Stimulated activated CD8-positive, alpha-beta memory T cell treated with anti-CD3 and anti-CD28 coated beads, Interleukin-7, amount 100 ng/mL, for 1 hour (primary cell): ENCODE results near the gene OR9A4.
"Not testable (repeated sequence)": the region's sequence is repeated elsewhere in the genome, so short reads cannot be mapped to it uniquely, and the experiment has no call there.

ENCODE experiments used
- DNase-seq, 2 donors: peaks; one replicate each; pipeline ENCODE4 v3.0.0-alpha.2; 2020; ENCODE audit warnings: low read depth in 2 of 2

Gene OR9A4, protein sequence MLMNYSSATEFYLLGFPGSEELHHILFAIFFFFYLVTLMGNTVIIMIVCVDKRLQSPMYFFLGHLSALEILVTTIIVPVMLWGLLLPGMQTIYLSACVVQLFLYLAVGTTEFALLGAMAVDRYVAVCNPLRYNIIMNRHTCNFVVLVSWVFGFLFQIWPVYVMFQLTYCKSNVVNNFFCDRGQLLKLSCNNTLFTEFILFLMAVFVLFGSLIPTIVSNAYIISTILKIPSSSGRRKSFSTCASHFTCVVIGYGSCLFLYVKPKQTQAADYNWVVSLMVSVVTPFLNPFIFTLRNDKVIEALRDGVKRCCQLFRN

DNA sequence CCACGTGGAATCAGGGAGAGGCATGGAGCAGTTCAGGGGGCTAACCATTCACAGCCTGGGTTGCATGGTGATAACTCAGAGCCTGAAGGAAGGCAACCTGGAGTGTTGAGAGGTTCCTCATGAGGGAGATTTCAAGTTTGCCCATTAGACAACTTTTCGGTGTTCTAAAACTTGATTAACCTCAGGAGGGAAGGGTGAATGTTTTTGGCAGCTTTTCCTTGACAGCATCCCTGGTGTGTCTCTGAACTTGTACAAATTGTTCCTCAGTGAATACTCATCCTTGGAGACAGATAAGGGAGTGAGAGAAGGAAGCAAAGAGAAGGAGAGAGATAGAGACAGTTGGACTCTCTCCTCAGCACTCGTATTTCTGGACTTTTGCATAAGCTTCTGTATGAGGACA lies at the start of gene OR9A4:
TSS of gene OR9A4 (plus strand) at position 301 of the 400 bp plus-strand sequence. CDS start 2,477 bp downstream, outside the sequence.
- DNase-seq = no peak

DNA sequence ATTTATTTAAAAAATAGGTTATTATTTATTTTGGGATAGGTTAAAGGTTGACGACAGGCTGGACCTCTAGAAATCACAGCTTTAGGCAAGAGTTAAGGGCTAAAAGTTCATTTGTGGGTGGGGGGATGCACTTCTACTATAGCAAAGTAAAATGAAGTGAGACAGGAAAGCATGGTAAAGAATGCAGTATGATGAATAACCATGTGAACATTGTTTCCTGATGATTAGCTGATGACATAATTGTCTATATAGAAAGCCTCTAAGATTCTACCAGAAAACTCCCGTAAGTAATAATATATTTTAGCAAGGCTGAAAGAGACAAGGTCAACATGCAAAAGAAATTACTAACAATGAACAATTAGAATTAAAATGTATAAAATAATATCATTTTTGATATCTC lies 49.2 kb upstream of the OR9A4 start:
- no peak for DNase-seq

DNA sequence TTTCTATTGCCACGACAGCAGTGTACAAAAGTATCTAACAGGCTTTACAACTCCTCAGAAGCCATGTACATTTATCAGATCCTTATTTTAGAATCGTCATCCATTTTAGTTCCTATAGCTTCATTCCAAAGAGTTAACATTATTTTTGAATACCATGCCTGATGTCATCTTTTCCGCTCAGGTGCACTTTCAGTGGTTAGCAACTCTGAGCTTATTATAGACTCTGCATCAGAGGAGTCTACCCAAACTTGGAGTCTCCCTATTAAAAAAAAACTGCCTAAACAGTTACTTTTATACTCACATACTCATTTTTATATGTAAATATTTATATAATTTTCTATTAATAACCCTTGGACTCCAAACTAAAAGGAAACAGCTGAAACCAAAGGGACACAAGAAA lies 43.3 kb upstream of the OR9A4 start:
- DNase-seq = no peak

DNA sequence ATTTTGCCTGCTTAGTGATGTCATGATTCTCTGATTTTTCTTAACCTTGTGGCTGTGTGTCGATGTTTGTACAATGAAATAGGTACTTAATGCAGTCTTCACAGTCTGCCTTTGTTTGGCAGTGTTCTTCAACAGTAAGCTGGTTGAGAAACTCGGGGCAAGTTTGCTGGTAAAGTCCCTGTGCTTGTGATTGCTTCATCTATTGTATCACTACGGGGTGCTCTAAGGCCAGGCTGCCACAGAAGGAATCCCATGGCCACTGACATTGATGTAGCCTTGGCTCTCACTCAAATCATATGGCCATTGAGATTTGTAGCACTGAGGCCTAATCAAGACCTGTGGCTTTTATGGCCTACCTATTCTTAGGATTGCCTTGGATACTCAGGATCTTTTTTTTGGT lies 41.4 kb upstream of the OR9A4 start:
- no peak for DNase-seq

DNA sequence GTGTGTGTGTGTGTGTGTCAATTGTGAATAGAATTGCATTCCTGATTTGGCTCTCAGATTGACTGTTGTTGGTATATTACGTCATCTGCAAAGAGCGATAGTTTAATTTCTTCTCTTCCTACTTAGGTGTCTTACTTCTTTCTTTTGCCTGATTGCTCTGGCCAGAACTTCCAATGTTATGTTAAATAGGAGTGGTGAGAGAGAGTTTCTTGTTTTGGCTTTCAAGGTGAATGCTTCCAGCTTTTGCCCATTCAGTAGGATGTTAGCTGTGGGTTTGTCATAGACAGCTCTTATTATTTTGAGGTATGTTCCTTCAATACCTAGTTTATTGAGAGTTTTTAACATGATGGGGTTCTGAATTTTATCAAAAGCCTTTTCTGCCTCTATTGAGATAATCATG lies 40.7 kb upstream of the OR9A4 start:
- no peak for DNase-seq

DNA sequence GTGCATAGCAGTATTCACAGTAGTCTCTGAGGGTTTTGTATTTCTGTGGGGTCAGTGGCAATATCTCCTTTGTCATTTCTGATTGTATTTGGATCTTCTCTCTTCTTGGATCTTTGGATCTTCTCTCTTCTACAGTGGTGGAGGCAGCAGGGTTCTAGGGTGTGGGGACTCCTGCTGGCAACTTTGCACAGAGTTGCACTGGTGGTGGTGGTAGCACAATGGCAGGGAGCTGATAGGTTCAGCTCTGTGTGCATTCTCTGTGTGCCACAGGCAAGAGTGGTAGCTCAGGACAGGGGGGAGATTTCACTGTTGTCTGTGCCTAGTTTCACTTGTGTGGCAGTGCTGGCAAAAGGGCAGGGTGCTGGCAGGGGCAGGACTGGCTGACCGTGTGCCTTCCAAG lies 39.8 kb upstream of the OR9A4 start:
- DNase-seq = no peak

DNA sequence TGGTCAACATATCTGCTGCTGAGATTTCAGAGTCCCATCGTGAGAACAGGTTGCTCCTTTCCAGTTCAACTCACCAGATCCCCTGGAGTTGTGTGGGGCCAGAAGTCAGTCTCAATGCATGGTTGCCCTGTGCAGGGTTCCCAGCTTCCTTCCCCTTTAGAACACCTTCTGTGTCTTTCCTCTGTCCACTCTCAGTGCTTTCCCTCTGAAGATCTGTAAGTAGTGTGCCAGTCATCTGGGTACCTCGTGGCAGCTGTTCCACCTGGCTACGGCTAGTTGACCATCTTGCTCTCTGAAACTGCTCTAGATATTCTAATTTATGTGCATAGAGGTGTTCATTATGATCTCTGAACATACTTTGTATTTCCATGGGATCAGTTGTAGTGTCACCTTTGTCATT lies 38.8 kb upstream of the OR9A4 start:
- no peak for DNase-seq

DNA sequence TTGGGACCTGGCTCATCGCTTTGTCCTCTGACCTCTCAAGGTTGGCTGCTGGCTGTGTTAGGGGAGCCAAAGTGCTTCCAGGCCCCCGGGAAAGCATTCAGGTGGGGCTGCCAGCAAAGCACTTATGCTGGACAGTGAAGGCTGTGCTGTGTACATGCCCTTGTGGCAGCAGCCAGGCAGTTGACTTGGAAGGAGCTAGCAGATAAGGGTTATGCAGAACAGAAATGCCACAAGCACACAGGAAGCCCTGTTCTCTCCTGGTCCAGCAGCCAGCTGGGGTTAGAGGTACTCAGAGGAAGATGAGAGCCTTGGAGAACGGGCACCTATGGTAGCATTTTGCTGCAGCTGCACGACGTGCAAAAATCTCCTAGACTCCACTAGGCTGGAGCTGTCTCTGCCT lies 35.2 kb upstream of the OR9A4 start:
- no peak for DNase-seq

DNA sequence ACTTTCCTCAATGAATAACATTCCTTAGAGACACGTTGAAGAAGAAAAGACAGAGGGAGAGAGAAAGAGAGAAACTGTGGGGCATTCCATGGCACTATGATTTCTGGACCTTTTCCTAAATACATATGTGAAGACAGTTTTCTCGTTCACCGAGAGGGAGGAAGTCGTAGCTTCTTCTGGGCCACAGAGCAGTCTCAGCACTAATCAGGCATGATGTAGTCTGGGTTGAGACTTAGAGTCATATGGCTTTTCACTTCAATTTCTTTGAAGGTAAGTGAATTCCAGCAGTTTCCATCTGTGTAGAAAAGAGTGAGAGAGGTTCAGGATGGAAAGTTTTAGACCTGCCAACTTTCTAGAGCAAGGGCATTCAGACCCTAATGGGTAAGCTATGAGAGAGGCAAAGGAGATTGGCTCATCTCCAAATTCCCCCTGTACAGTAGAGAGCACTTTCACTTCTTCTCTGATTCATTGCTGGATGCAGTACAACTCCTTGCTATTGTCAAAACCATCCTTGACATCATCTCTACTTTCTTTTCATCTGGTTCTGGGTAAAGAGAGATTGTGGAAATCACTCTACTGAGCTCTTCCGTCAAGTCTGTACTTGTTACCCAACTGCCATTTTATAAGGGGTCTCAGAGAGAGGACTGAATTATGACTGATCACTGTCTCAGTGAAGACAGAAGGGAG lies 31.5 kb upstream of the OR9A4 start:
- DNase-seq = no peak

DNA sequence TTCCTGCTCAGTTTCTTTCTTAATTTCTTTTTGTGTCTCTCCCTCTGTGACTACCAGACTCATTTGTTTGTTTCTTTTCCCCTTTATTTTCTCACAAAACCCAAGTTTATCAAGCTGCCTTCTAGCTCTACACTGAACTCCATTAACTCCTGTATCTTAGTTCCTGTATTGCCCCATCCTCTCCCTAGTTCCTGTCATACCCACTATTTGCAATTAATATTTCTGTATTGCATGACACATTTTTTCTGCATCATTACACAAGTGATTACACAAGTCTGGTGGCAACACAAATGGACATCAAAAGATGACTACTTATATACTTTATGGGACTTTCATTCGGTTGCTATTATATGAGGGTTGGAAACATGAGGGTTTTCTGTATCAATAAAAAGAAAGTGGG lies 26.9 kb upstream of the OR9A4 start:
- no peak for DNase-seq

DNA sequence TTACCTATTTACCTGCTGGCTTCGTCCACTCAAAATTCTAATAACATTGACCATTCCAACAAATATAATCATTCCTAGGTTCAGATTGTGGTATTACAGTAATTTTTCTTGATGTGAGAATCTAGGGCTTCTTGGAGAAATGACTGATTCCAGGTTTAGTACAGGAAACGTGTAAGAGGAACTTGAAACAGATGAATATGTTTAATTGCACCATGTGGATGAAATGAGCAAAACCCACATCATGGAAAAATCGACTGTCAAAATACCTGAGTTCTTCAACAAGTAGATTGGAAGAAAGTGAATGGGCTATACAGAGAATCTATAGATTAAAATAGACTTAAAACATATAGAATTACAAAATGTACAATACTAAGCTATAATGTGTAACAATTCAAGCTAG lies 24.9 kb upstream of the OR9A4 start:
- DNase-seq = no peak

DNA sequence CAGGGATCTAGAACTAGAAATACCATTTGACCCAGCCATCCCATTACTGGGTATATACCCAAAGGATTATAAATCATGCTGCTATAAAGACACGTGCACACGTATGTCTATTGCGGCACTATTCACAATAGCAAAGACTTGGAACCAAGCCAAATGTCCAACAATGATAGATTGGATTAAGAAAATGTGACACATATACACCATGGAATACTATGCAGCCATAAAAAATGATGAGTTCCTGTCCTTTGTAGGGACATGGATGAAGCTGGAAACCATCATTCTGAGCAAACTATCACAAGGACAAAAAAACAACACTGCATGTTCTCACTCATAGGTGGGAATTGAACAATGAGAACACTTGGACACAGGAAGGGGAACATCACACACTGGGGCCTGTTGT lies 16.8 kb upstream of the OR9A4 start:
- not testable (repeated sequence) for DNase-seq

DNA sequence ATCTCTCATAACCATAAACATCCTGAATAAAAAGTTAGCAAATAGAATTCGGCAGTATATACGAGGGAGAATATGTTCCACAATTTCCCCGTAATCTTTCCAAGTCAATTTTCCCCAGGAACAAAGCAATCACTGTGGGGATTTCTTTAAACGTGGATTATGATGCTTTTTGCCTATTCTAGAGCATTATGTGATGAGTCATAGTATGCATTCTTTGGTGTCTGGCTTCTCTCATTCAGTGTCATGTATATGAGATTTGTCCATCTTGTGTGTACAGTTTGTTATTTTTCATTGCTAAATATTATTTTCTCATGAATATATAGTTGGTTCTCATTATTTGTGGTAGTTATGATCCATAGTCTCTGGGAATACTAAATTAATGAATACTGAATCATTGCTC lies 9.9 kb upstream of the OR9A4 start:
- no peak for DNase-seq

DNA sequence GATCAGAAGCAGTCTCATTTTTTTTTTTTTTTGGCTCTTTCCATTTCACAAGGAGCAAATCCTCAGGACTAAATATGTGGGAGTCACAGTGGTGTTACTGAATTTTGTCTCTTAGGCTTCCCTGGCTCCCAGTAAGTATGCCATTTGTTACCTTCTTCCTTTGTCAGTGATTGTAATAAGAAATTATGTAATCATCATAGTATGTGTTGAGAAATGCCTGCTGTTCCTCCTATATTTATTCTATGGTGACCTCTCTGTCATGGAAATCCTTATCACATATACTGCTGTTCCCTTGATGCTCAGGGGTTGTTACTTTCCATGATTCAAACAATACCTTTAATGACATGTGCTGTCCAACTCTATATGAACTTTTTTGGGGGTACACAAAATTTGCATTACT lies 4.8 kb upstream of the OR9A4 start:
- no peak for DNase-seq

DNA sequence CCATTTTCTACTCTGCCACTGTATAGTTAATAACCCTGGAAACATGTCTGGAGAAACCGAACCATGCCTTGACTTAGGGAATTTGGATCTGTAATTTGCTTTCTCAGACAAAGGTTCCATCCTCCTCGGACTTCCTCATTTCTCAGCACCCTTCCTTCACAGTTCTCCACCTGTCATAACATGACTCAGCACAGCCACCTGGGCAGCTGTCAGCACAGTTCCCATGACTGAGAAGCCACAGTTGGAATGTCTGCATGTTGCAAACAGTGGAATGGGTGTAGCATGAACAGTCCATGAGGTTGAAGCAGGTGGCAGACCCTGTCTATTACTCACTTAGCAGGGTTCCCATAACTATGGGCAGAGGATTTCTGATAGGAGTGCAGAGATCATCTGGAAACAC lies 634 bp upstream of the OR9A4 start:
- DNase-seq = no peak

DNA sequence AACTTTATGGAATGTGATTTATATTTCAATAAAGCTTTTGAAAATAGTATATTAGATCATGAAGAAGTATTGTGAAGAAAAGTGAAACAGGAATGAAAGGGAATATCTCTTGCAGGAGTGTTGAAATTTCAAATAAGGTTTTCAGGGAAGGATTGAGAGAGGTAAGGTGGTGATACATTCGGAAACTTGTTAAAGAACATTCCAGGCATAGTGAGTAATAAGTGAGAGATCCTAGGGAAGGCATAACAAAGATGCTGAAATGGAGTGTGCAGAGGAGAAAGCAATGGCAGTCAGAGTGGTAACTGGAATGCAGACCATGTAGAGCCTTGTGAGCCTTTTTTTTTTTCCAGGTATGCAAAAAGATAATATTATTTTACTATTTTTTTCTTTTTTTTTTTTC lies 4.1 kb downstream of the OR9A4 start:
- no peak for DNase-seq

DNA sequence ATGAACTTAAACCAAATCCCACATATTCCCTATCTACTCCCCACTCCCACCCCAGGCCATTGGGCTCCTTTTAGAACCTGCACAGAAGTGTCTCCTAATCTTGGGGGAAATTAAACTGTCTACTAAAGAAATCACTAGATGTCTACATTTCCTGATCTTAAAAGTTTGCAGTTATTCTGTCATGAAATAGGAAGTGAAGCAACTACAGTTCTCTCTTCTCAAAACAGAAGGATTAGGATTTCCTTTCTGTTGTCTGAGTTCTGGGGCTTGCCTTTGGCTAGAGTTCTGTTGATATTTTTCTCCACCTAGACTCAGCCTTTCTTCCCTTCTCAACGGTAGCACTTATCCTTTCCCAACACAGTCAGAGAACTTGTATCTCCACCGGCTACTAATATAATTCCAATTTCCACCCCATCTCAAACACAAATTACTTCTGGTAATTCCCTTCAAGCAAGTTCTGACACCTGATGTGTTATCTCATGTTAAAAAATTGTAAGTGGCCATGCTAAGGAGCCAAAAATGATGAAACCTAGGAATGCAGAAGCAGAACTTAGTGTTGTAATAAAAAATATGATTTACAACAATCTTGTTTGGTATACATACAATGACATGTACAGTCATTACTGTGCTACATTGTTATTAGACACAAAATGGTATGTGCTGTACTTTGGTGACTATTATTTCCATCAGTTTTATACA lies 12.1 kb downstream of the OR9A4 start:
- DNase-seq = no peak

DNA sequence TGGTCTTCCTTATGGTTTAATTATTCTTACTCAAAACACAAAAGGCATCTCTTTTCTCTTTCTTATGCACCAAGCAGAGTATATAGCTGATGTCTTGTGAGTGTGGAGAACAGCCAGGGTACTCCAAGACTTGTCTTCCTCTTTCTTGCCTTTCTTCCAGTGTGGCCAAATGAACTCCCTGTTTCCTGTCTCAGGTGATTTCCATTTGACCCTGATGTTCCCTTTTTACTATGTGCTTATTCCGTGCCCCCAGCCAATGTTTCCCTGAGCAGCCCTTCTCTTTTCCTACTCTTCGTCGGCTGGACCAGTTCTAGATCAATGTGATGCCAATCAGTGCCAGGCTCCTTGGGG lies 12.6 kb downstream of the OR9A4 start:
- DNase-seq = no peak

DNA sequence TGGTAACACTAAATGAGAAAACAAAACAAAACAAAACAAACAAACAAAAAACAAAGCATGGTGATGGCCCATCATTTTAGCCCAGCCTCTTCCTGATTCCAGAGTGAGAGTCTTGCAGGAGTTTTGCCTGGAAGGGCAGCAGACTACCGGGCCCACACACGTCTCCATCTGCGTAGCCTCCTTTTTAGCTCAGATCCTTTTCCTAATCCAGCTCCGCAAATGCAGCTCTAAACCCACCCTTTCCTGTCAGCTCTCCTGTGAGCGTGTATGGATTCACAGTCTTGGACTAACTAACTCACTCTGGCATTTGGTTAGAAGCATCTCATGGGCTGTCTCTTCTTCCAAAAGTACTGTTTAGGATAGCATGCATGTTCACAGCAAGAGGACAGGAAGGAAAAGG lies 14.0 kb downstream of the OR9A4 start:
- DNase-seq = no peak

DNA sequence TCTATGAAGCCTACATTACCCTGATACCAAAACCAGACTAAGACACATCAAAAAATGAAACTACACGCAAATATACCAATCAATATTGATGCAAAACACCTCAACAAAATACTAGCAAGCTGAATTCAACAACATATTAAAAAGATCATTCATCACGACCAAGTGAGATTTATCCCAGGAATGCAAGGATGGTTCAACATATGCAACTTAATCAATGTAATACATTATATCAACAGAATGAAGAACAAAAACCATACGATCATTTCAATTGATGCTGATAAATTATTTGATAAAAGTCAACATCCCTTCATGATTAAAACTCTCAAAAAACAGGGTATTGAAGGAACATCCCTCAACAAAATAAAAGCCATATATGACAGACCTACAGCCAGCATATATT lies 24.9 kb downstream of the OR9A4 start:
- DNase-seq = no peak

DNA sequence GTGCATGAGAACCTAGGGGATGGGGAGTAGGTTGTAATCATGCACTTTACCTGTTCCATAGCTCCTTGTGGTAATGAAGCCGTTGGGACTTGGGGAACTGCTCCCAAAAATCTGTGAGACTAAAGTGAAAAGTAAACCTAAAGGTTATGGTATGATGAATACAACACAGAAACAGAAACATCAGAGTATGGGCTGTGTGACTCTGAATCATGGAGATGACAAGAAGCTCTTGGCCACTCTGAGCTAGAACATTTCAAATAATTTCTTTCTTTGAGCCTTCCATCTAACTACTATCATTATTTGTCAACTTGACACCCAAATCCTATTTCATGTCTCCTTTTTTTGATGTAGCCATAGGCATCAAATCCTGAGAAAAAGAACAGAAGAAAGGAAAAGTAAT lies 27.6 kb downstream of the OR9A4 start:
- no peak for DNase-seq

DNA sequence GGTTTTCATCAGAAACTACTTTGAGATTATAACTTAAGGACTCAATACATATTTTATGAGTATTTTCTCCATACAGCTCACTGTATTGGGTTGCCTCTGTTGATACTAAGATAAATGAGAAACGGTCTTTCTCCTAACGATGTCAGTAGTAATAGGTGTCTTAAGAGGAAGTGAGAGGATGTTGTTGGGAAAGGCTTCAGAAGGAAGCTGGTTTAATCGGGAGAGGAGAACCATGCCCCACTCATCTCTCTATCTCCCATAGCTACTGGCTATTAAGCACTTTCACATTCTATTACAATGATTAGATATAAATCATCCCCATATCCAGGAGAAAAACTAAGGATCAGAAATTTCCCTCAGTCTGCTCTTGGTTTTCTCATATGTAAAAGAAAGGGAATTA lies 28.6 kb downstream of the OR9A4 start:
- DNase-seq = no peak

DNA sequence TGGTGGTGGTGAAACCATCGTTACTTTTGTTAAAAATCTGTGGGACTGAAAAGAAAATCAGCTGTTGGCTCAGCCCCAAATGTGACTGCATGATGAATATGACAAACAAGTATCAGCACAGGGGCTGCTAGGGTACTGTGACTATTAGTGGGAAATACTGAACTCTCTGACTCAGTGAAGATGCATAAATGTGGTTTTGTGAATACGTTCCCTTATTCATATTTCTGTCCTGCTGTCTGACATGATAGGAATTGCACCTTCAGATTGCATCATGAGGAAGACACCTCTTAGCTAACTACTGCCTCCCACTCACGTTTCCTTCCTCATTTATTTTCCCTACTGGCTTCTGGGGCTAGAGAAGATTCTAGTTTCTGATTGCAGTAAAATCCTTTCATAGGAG lies 29.2 kb downstream of the OR9A4 start:
- DNase-seq = no peak
